H1 (cell line): Measurements from ENCODE around the gene CADPS. TPM values are rescaled to one million over a fixed set of nuclear protein-coding genes. Genes with fewer than 3 reads are reported as not detected.

Experiments
- CTCF ChIA-PET: fragments of 300-600 bp; sonication (Branson Sonifier 250); formaldehyde crosslinking; loops from one replicate; lab custom pipeline; 2021; ENCODE audit not compliant: partially characterized antibody; lab: Charles Lee
- POLR2A ChIA-PET: fragments of 300-600 bp; sonication (Branson Sonifier 250); formaldehyde crosslinking; loops from one replicate; lab custom pipeline; 2021; ENCODE audit warnings: inconsistent platforms; ENCODE audit not compliant: partially characterized antibody; lab: Charles Lee
- DNase-seq, 2 experiments: peaks; one replicate each; pipeline versions ENCODE4 v3.0.0 to v3.0.0-alpha.2; 2010 to 2022; ENCODE audit warnings: low spot score in 2 of 2, low read depth in 1 of 2, mixed read lengths in 1 of 2
- FAIRE-seq: peaks from 2 replicates; lab custom pipeline; 2011; peaks lifted over from hg19 to GRCh38; lab: Jason Lieb, UNC
- H2AFZ ChIP-seq: 2 replicates; pipeline ENCODE4 v1.8.1; 2012; ENCODE audit warnings: low read length, inconsistent platforms
- H2AK5ac ChIP-seq: 2 replicates; pipeline ENCODE4 v1.6.1; 2013; ENCODE audit warnings: low read depth, low read length
- H2BK120ac ChIP-seq: replicated peaks from 2 replicates; pipeline ENCODE3; 2013; ENCODE audit warnings: low read depth, low read length, inconsistent platforms
- H2BK12ac ChIP-seq: 2 replicates; pipeline ENCODE4 v1.6.1; 2013; ENCODE audit warnings: low read depth, low read length
- H2BK15ac ChIP-seq: 2 replicates; pipeline ENCODE4 v1.6.1; 2013; ENCODE audit warnings: low read length
- H2BK20ac ChIP-seq: 2 replicates; pipeline ENCODE4 v1.6.1; 2013; ENCODE audit warnings: low read length
- H2BK5ac ChIP-seq: 2 replicates; pipeline ENCODE4 v1.6.1; 2013; ENCODE audit warnings: low read depth, low read length
- H3K14ac ChIP-seq: 2 replicates; pipeline ENCODE4 v1.6.1; 2013; ENCODE audit warnings: inconsistent platforms; ENCODE audit not compliant: insufficient read length
- H3K18ac ChIP-seq: 2 replicates; pipeline ENCODE4 v1.6.1; 2013; ENCODE audit warnings: low read length; ENCODE audit errors: extremely low read depth
- H3K23ac ChIP-seq: 2 replicates; pipeline ENCODE4 v1.6.1; 2013; ENCODE audit warnings: inconsistent platforms; ENCODE audit not compliant: insufficient read length
- H3K23me2 ChIP-seq: 2 replicates; pipeline ENCODE4 v1.6.1; 2013; ENCODE audit warnings: low read depth, low read length
- H3K27ac ChIP-seq: 2 replicates; pipeline ENCODE4 v1.6.1; 2011; ENCODE audit warnings: low read depth, low read length, inconsistent platforms
- H3K27me3 ChIP-seq, 4 experiments: replicated peaks in 1 of 4; 1 replicate in 1 of 4; 2 replicates in 3 of 4; pipeline versions ENCODE4 v1.6.1 to v1.8.1; 2011 to 2013; ENCODE audit warnings: low read length in 3 of 4, mild to moderate bottlenecking in 3 of 4, inconsistent platforms in 2 of 4, mixed read lengths in 2 of 4, moderate library complexity in 1 of 4; ENCODE audit not compliant: control insufficient read depth in 3 of 4, insufficient read depth in 3 of 4; ENCODE audit errors: extremely low read depth in 1 of 4
- H3K36me3 ChIP-seq, 4 experiments: 2 replicates each; pipeline versions ENCODE4 v1.6.1 to v1.8.1; 2011 to 2013; ENCODE audit warnings: mild to moderate bottlenecking in 4 of 4, low read length in 3 of 4, moderate library complexity in 2 of 4, control low read depth in 1 of 4, inconsistent platforms in 1 of 4; ENCODE audit not compliant: insufficient read depth in 4 of 4, control insufficient read depth in 2 of 4
- H3K4ac ChIP-seq: replicated peaks from 2 replicates; pipeline ENCODE3; 2013; ENCODE audit warnings: low read length, low read depth, mixed read lengths, inconsistent platforms; ENCODE audit not compliant: insufficient read length
- H3K4me1 ChIP-seq, 4 experiments: replicated peaks in 1 of 4; 1 replicate in 1 of 4; 2 replicates in 3 of 4; pipeline versions ENCODE4 v1.6.1 to v1.8.1; 2011 to 2013; ENCODE audit warnings: low read length in 3 of 4, inconsistent platforms in 2 of 4, mixed read lengths in 1 of 4; ENCODE audit not compliant: insufficient read depth in 4 of 4, control insufficient read depth in 3 of 4
- H3K4me2 ChIP-seq, 2 experiments: 2 replicates each; pipeline versions ENCODE4 v1.6.1 to v1.8.1; 2011 to 2013; ENCODE audit warnings: low read depth in 2 of 2, low read length in 2 of 2, control low read depth in 1 of 2, inconsistent platforms in 1 of 2, mild to moderate bottlenecking in 1 of 2; ENCODE audit not compliant: insufficient read depth in 1 of 2
- H3K4me3 ChIP-seq, 4 experiments: fragments of 200-600, 300-600 bp in 1 of 4; sonication (generic), shearing (Covaris generic), sonication (Bioruptor Twin) in 1 of 4; 2 replicates each; pipeline versions ENCODE4 v1.5.1 to v1.8.1; 2011 to 2016; ENCODE audit warnings: low read length in 4 of 4, low read depth in 3 of 4, control low read depth in 2 of 4, inconsistent platforms in 2 of 4, mild to moderate bottlenecking in 2 of 4, mixed read lengths in 1 of 4, moderate library complexity in 1 of 4; ENCODE audit not compliant: insufficient read depth in 2 of 4; ENCODE audit errors: extremely low read depth in 1 of 4
- H3K56ac ChIP-seq: replicated peaks from 2 replicates; pipeline ENCODE3; 2013; ENCODE audit warnings: low read depth, mild to moderate bottlenecking, mixed read lengths, low read length, inconsistent platforms; ENCODE audit not compliant: insufficient read length
- H3K79me1 ChIP-seq: 2 replicates; pipeline ENCODE4 v1.6.1; 2013; ENCODE audit warnings: low read depth, low read length, control low read depth
- H3K79me2 ChIP-seq, 2 experiments: 2 replicates each; pipeline versions ENCODE4 v1.6.1 to v1.8.1; 2012 to 2013; ENCODE audit warnings: low read length in 2 of 2, mild to moderate bottlenecking in 2 of 2, inconsistent platforms in 1 of 2; ENCODE audit not compliant: insufficient read depth in 2 of 2, control insufficient read depth in 1 of 2
- H3K9ac ChIP-seq, 4 experiments: replicated peaks in 1 of 4; 1 replicate in 1 of 4; 2 replicates in 3 of 4; pipeline versions ENCODE4 v1.6.1 to v1.8.1; 2011 to 2013; ENCODE audit warnings: low read depth in 3 of 4, low read length in 3 of 4, control low read depth in 2 of 4, mild to moderate bottlenecking in 2 of 4, moderate library complexity in 2 of 4, inconsistent platforms in 1 of 4; ENCODE audit errors: extremely low read depth in 1 of 4
- H3K9me3 ChIP-seq, 2 experiments: 2 replicates each; pipeline versions ENCODE4 v1.6.1 to v1.8.1; 2012 to 2013; ENCODE audit warnings: mild to moderate bottlenecking in 2 of 2, moderate library complexity in 2 of 2, control low read depth in 1 of 2, inconsistent platforms in 1 of 2, low read depth in 1 of 2, low read length in 1 of 2, mixed read lengths in 1 of 2; ENCODE audit not compliant: insufficient read depth in 2 of 2
- H4K20me1 ChIP-seq, 2 experiments: replicated peaks in 1 of 2; 2 replicates each; pipeline versions ENCODE3 to v1.8.1; 2011 to 2013; ENCODE audit warnings: inconsistent platforms in 2 of 2, low read length in 2 of 2, mild to moderate bottlenecking in 1 of 2; ENCODE audit not compliant: insufficient read depth in 2 of 2, control insufficient read depth in 1 of 2
- H4K5ac ChIP-seq: 2 replicates; pipeline ENCODE4 v1.6.1; 2013; ENCODE audit warnings: low read length, low read depth, mixed read lengths, inconsistent platforms; ENCODE audit not compliant: insufficient read length
- H4K8ac ChIP-seq: 2 replicates; pipeline ENCODE4 v1.8.0; 2013; ENCODE audit warnings: mild to moderate bottlenecking, moderate library complexity, low read length, inconsistent platforms; ENCODE audit not compliant: insufficient read depth; ENCODE audit errors: extremely low read depth
- H4K91ac ChIP-seq: replicated peaks from 2 replicates; pipeline ENCODE3; 2013; ENCODE audit warnings: low read length, mixed read lengths, inconsistent platforms; ENCODE audit not compliant: insufficient read length
- GABPA ChIP-seq: IDR thresholded peaks from 2 replicates; pipeline ENCODE4 v1.6.1; 2011; ENCODE audit warnings: mild to moderate bottlenecking, low read length, moderate library complexity, borderline replicate concordance; ENCODE audit not compliant: insufficient read depth
- KDM1A ChIP-seq: fragments of 200-600, 300-600 bp; sonication (generic); IDR thresholded peaks from 2 replicates; pipeline ENCODE4 v1.7.1; 2016; ENCODE audit warnings: mild to moderate bottlenecking, low read length, borderline replicate concordance
- SIX5 ChIP-seq: IDR thresholded peaks from 2 replicates; pipeline ENCODE4 v1.6.1; 2011; ENCODE audit warnings: mild to moderate bottlenecking, low read depth, low read length
- SP2 ChIP-seq: IDR thresholded peaks from 2 replicates; pipeline ENCODE4 v1.6.1; 2012; ENCODE audit warnings: mild to moderate bottlenecking, low read length, inconsistent platforms
- TAF7 ChIP-seq: optimal IDR thresholded peaks from 2 replicates; pipeline ENCODE3; 2011; ENCODE audit warnings: low read depth, mild to moderate bottlenecking, inconsistent platforms, low read length, moderate library complexity, borderline replicate concordance
- TCF12 ChIP-seq: IDR thresholded peaks from 2 replicates; pipeline ENCODE4 v1.6.1; 2011; ENCODE audit warnings: low read depth, mild to moderate bottlenecking, low read length
- ZNF274 ChIP-seq: IDR thresholded peaks from 2 replicates; pipeline ENCODE4 v1.7.0; 2012; ENCODE audit warnings: low read length, borderline replicate concordance; ENCODE audit errors: extremely low read depth
- WGBS, 2 experiments: shearing (Covaris generic) in 1 of 2; methylation state at CpG; one replicate each; pipeline versions ENCODE4 v1.1.6 to v1.1.7; 2013 to 2015; ENCODE audit warnings: low lambda C conversion rate in 2 of 2, mixed read lengths in 2 of 2, inconsistent platforms in 1 of 2, low coverage in 1 of 2, missing lambda C conversion rate in 1 of 2; ENCODE audit not compliant: insufficient replicate concordance in 2 of 2, insufficient coverage in 1 of 2, insufficient read length in 1 of 2; ENCODE audit errors: extremely low coverage in 1 of 2, missing lambda C conversion rate in 1 of 2; 5-methylcytosine and 5-hydroxymethylcytosine counted together
- polyA plus RNA-seq, 7 experiments: library from polyadenylated mRNA; depleted of rRNA in 3 of 7; stranded (reverse) in 5 of 7; unstranded in 2 of 7; fragments of >200 nt in 5 of 7; fragments of 200-250 nt in 2 of 7; gene quantifications; 1 replicate in 5 of 7; 2 replicates in 1 of 7; 4 replicates in 1 of 7; pipeline versions ENCODE4 v1.2.1 to v1.2.3, GENCODE V29; 2011 to 2013; ENCODE audit warnings: missing spikeins in 2 of 7, mixed read lengths in 2 of 7
- total RNA-seq: library from RNA; stranded (reverse); fragmentation: NEBNext Ultra II Directional; extraction: Animal tissue kit (Norgen Biotek cat#: 25700); gene quantifications from 2 replicates; pipeline ENCODE4 v1.2.1, GENCODE V29; 2021

The CADPS gene
- total and polyA plus RNA-seq, 2 of the 8 experiments (the other 6 are each of a cell fraction or from before 2014, with no cell fraction given), result 7.1 to 10.2 TPM

- H2BK120ac ChIP-seq, result no peak overlapping the region
- H2AFZ ChIP-seq, result no peak overlapping the region
- POLR2A ChIA-PET, result no interaction called here
- DNase-seq, result no peak
- no peak overlapping the region for H3K56ac ChIP-seq
- H2BK20ac ChIP-seq, result no peak overlapping the region
- no peaks in the 10 kb centered on the region for H3K36me3 ChIP-seq
- no peaks in the 10 kb centered on the region for H3K79me1 ChIP-seq
- no peak overlapping the region for H3K27ac ChIP-seq
- TF ChIP-seq SP2 (no peak), KDM1A (no peak), TCF12 (no peak), TAF7 (no peak), SIX5 (no peak), ZNF274 (no peak), GABPA (no peak)
- TF ChIP-seq, all 59 proteins: peak for 0
- Histone ChIP-seq H4K8ac (no peak overlapping the region), H3K9ac (no peak overlapping the region), H3K79me2 (no peaks in the 10 kb centered on the region), H3K14ac (no peak overlapping the region), H3K4me2 (no peak overlapping the region), H3K4ac (no peak overlapping the region), H2AK5ac (no peak overlapping the region), H2BK5ac (no peak overlapping the region), H3K23me2 (no peaks in the 10 kb centered on the region), H3K4me3 (no peak overlapping the region), H3K4me1 (no peaks in the 10 kb centered on the region), H4K91ac (no peak overlapping the region), H3K23ac (no peak overlapping the region), H3K9me3 (no peaks in the 10 kb centered on the region), H3K27me3 (peaks cover 0 to 1% (median 0%) of the 10 kb centered on the region in 4 experiments; a peak in 1 of 7 replicates), H4K5ac (no peak overlapping the region), H2BK15ac (no peak overlapping the region), H4K20me1 (no peaks in the 10 kb centered on the region), H2BK12ac (no peak overlapping the region), H3K18ac (no peak overlapping the region)
- 85% methylated on average over 2 of the region's 2 CpGs; no CpG with 5 or more reads in 1 of the 2 experiments for WGBS, 2 experiments
- CTCF ChIA-PET, result interaction anchor here (1.0 to 8.7 kb wide), 3 partner anchors 12 to 573 kb away, joined by 3 to 62 read pairs (median 3); no protein-coding TSS in a partner anchor
- no peak for FAIRE-seq
Observed at GRCh38 chr3:62655056-62655690, 220.0 kb downstream of the CADPS start.
